NCI-H2029 (cell line): ENCODE measurements around the gene THOP1.

Experiments used
- DNase-seq: peaks from one replicate; lab custom pipeline; 2025; lab: John Stamatoyannopoulos, UW

The THOP1 gene

GRCh38 chr19:2804156-2805004, 19.1 kb downstream of the THOP1 start:
- DNase-seq = no peak

- DNase-seq = no peak
These were observed 20.1 kb downstream of the THOP1 start for GRCh38 chr19:2805261-2805900.

- no peak for DNase-seq
These were observed 20.8 kb downstream of the THOP1 start for GRCh38 chr19:2805991-2806649.

GRCh38 chr19:2806736-2807378, 21.6 kb downstream of the THOP1 start:
- no peak for DNase-seq

- DNase-seq = no peak
These were observed 22.3 kb downstream of the THOP1 start for GRCh38 chr19:2807379-2808128.

- DNase-seq = no peak
These were observed 23.0 kb downstream of the THOP1 start for GRCh38 chr19:2808129-2808941.

- DNase-seq = no peak
These were observed 24.3 kb downstream of the THOP1 start for GRCh38 chr19:2809387-2810140.

GRCh38 chr19:2810141-2811091, 25.1 kb downstream of the THOP1 start:
- DNase-seq = no peak

- no peak for DNase-seq
These were observed 26.0 kb downstream of the THOP1 start for GRCh38 chr19:2811221-2811722.

- DNase-seq = no peak
These were observed 26.6 kb downstream of the THOP1 start for GRCh38 chr19:2811735-2812413.

- no peak for DNase-seq
These were observed 27.3 kb downstream of the THOP1 start for GRCh38 chr19:2812414-2813234.

GRCh38 chr19:2813235-2814160, 28.2 kb downstream of the THOP1 start:
- DNase-seq = no peak

- no peak for DNase-seq
These were observed 29.1 kb downstream of the THOP1 start for GRCh38 chr19:2814426-2814825.

- no peak for DNase-seq
These were observed 29.9 kb downstream of the THOP1 start for GRCh38 chr19:2815191-2815614.

GRCh38 chr19:2815923-2816322, 30.6 kb downstream of the THOP1 start:
- no peak for DNase-seq

- DNase-seq = no peak
These were observed 31.3 kb downstream of the THOP1 start for GRCh38 chr19:2816641-2817040.
